HG02642 (cell line): ENCODE measurements around the gene ATRNL1.
"Not testable (repeated sequence)": the region's sequence is repeated elsewhere in the genome, so short reads cannot be mapped to it uniquely, and the experiment has no call there.

ENCODE experiments used
- ATAC-seq: cut with Tn5 transposase; IDR thresholded peaks from one replicate; pipeline ENCODE4 v1.9.1; 2021; ENCODE audit warnings: mild to moderate bottlenecking; ENCODE audit not compliant: unreplicated experiment, poor library complexity

ATRNL1 gene

DNA sequence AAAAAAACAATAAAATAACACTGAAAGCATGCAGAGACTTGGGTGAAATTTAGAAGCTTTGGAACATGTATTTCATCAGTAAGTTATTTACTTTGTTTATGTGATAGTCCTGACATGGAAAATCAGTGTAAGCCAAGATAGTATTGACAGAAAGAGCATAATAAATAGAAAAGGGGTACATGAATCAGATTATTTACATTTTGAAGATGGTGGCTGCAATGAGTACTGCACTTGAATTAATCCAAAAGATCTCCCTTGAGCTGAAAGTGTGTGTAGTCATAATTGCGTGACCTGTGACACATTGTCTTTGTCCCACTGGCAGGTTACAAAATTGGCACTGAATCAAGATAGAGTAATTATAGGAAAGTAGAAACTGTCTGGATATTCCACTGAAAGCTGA lies 617.0 kb downstream of the ATRNL1 start:
- ATAC-seq: no peak

DNA sequence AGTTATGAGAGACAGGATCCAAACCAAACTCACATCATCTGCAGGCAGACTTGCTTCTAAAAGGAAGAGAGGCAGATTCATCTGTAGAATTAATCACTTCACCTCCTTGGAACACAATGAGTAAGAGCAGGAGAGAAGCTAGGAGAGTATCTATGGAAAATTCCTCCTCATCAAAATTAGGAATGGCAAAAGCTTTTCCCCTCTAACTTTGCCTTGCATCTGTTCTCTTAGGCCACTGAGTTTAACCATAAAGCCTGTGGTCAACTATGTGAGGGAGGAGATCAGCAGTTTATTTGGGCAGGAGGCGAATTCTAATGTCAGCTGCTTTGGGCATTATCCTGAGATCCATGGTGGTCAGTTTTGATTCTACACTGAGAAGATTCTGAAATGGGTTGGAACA lies 618.1 kb downstream of the ATRNL1 start:
- no peak for ATAC-seq

DNA sequence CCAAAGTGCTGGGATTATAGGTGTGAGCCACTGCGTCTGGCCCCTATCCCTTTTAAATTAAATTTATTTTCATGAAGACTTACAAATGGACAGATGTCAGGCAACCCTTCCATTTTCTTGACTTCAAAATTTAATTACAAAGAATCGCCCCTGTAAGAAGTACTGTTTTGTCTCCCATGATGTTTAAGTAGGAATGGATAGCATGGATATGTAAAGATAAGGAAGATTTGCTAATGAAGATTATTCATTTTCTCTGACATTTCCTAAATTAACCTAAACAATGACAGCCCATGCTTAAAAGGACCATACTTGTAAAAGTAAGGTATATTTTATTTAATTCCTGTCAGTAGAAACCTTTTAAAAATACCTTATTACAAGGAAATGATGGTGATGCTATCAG lies 627.0 kb downstream of the ATRNL1 start:
- ATAC-seq: no peak

DNA sequence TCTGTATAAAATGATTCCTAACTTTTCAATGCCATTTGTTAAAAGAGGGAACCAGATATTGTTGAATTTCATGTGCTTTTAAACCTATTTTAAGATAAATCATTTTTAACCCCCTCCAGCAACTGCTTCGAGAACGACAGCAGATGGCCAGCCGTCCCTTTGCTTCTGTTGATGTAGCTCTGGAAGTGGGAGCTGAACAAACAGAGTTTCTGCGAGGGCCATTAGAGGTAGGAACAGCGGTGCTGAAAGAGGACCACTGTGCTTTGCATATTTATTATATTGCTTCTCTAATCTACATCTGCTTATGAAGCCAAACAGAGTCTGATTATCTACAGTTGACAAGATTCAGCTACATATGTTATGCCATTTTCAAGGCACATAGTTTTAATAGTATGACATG lies 634.0 kb downstream of the ATRNL1 start:
- ATAC-seq: no peak

DNA sequence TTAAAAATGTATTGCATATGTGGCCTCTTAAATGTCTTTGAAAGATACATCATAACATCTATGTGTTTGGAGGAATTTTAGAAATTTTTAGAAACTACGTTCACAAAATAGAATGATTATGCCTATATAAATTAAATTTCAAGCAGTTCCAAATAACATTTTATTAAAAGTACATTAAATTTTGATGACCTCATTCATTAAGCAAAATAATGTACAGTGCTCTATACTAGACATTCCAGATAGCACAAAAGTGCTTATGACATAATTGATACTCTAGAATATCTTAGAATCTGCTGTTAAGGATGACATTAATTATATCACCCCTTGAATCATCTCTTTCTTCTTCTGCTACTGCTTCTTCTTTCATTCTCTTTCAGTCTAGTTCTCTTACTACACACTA lies 650.9 kb downstream of the ATRNL1 start:
- ATAC-seq: no peak

DNA sequence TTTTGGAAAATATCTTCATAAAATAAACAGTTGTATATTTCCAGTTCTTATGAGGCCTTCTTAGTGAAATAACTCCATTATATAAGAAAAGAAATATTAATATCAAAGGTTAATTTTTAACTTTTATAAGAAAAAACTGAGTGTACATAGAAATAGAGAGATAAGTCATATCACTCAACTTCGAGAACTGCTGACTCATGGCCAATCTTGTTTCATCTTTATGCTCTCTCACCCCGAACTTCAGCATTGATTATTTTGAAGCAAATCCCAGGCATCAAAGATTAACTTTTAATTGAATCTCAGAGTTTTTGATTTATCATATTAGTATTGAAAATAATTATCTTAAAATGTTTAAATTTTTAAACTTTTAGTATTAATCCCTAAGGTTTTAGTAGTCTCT lies 652.8 kb downstream of the ATRNL1 start:
- no peak for ATAC-seq

DNA sequence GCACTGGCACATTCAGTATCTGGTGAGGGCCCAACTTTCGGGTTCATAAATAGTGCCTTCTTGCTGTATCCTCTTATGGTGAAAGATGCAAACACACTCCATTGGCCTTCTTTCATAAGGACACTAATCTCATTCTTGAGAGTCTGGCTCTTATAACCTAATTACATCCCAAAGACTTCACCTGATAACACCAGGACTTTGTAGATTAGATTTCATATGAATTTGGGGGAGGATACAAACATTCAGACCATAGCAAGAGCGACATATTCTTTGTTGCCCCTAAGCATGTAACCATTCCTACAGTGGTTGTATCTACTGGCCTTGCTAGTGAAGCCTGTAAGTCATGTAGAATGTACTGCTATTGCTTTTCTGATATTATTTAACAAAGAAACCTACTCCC lies 654.6 kb downstream of the ATRNL1 start:
- no peak for ATAC-seq

DNA sequence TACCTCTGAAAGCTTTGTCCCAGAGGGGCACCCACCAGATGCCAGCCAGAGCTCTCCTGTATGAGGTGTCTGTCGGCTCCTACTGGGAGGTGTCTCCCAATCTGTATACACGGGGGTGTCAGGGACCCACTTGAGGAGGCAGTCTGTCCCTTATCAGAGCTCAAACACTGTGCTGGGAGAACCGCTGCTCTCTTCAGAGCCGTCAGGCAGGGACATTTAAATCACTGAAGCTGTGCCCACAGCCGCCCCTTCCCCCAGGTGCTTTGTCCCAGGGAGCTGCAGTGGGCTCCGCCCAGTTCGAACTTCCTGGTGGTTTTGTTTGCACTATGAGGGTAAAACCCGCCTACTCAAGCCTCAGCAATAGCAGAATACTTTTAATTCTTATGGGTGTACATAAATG lies 665.3 kb downstream of the ATRNL1 start:
- ATAC-seq: not testable (repeated sequence)

DNA sequence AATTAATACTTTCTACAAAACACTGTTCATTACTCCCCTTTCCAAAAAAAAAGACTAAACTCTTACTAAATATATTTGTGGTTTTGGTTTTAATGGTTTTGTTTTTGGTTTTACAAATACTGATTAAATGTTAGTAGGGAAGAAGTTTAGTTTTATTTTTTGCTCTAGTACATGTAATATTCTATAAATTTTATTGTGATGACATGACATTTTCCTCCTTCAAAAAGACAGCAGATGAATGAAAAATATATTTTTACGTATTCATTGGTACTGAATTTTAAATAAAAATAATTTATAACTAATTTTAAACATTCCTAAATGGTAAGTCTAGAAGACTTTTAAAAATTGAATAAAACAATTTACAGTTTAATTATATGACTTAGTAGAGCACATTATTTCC lies 667.0 kb downstream of the ATRNL1 start:
- no peak for ATAC-seq

DNA sequence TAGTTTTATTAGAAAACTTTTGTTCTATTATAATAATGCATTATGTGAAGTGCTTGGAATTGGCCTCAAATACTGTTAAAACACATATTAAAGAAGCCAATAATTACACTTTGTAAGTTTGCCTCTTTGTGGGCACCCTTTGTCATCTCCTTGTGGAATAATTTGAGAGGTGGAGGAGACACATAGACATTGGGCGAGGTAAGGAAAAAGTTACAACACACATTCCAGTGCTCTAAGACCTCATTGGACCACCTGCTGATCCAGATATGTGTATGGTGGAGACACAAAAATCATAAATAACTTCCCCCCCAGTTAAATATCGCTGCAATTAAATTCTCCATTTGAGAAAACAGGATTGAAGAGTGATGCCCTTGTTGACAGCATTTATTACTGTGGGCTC lies 668.0 kb downstream of the ATRNL1 start:
- no peak for ATAC-seq

DNA sequence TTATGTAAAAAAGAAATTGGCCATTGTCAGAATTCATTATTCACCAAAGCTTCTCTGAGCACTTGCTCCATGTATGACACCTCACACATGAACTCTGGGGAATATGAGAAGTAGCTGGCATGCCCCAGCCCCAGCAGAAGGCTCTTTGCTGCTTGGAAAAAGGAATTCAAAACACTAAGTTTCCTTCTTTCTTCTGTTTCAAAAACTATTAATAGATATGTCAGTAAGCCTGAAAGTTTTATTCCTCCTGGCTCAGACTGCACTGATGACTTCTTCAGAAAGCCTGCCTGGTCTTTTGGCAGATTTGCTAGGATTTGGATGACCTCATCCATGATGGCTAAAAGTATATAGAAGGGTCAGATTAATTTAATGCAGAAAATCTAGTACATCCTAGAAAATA lies 668.9 kb downstream of the ATRNL1 start:
- no peak for ATAC-seq

DNA sequence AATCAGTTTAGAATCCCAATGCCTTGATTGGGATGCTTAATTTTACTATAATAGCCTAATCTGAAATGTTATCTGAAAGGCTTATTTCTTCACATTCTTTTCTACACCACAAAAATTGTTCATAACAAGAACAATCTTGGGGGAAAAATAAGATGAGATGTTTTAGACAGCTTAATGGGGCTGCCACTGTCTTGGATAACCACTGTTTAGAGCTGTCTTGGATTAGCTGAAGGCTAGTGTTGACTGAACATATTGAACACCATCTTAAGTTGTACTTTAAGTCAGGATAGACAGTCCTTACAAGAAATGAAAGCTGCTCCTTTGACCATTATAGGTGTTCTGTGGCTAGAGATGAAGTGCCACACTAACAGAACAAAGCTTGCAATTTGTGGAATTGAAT lies 678.6 kb downstream of the ATRNL1 start:
- ATAC-seq: no peak

DNA sequence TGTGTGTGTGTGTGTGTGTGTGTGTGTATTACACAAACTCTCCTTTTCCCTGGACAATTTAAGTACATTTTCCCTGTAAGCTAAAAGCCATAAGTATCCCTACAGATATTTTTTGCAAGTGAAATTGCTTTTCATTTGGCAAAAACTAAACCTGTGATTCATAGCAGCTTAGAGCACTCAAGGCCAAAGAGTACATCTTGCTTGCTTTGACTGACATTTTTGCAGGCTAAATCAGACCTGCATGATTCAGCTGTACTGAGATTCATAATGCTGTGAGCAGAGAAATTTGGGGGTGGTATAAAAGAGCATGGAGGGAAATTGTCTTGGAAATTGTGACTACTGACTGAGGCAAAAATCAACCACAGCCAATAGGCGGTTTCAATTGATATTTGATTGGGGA lies 679.4 kb downstream of the ATRNL1 start:
- no peak for ATAC-seq

DNA sequence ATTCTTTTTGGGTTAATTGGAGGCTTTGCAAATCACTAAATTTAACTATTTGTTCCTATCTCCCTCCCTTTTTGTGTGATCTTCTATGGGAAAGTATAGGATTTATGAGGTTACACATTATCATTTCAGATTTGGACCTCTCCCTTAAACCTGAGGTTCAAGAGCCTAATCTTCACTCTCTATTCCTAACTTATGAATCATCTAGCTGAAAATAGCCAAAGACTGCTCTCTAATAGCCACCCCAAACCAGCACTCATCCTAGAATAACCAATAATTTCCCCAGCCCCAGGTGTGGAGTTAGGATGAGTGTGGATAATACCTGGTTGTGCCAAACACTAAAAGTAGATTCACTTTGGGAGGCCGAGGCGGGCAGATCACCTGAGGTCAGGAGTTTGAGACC lies 680.7 kb downstream of the ATRNL1 start:
- ATAC-seq: no peak

DNA sequence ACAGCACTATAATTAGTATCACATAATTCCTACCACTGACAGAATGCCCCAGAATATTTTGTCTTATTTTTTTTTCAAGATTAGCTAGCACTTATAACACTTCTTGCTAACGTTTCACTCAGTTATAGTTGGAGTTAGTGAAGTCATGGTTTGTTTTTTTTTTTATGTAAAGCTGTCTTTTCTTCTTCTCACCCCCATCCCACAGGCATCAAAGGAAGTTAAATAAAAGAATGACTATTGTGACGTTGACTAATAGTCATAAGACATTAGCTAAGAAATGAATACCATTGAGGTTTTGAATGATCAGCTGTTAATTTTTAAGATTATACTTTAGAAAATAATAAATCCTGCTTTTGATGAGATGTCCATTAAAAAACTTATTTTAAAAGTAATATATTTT lies 681.6 kb downstream of the ATRNL1 start:
- ATAC-seq: no peak

DNA sequence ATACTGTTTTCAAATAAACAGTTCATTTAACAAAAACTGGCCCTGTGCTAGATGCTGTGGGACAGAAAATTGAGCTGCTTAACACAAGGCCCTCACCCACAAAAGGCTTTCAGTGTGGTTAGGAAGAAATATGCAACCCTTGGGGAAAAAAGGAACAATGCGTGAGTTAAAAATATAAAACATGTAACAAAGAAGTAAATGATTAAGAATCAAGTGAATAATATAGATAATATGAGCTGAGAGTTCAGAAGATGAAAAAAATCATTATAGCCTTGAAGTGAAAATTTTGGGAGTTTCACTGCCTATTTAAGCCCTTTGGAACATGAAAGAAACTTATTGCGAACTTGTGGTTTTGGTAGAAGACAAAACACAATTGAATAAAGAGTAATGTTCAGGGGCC lies 684.5 kb downstream of the ATRNL1 start:
- no peak for ATAC-seq

DNA sequence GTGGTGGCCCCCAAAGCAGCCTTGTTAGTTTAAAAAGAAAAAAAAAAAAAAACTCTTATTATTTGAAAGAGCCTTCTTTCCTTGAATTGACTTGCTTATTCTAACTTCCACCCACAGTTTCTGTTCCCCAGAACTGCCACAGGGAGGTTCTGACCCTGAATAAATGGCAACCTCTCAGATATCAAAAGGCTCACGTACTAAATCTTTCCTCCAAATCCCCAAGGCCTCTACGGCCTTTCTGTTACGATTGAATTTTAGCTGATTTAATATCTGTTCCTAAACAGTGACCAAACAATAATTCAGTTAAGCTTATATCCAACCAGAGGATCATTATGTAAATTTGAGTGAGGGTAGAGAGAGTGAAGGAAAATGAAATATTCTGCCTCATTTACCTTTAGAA lies 697.1 kb downstream of the ATRNL1 start:
- ATAC-seq: no peak

DNA sequence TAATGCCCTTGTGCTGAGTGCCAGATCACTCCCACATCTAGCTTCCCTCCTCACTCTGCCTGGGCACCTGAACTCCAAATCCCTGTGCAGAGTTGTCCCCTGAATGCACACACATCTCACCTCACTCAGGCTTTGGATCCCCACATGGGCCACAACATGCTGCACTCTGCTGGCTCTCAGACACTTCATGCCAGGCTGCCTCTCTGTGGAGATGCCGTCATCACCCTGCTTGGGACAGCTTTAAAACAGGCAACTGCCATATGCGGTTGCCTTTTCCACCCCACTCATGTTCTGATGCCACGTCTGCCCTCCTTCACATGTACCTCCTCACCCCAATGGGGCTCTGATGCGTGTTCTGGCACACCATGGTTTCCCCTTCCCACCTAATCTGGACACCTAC lies 702.8 kb downstream of the ATRNL1 start:
- ATAC-seq: no peak

DNA sequence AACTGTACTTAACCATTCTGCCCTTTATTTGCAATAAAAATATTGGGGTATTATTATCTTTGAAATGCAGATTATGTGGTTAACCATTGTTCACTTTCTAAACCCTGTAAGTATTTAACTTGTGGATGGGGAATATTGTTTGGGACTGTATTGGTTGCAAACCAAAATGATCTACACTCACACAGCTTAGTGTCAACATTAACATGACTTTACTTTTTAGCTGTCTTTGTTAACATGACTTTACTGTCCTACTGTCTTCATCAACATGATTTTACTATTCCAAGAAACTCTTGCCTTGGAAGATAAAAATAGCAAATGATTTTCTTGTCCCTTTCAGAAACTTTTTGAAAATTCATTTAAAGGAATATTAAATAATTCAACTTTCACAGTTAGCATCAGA lies 708.3 kb downstream of the ATRNL1 start:
- no peak for ATAC-seq

DNA sequence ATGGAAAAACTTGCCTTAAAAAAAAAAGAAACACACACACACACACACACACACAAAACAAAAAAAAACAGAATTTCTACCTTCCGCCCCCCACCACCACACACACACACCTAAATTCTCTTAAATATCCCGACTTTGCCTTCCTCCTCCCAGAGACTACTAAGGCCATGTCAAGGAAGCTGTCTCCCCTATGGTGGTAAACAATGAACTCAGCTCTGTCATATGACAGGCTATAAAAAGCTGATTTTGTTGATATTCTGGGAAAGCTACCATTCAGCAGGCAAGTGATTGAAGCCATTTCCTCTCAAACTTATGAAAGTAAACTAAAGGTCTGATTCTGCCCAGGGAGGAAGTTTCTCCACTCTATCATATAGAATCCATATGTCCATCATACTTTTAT lies 708.8 kb downstream of the ATRNL1 start:
- ATAC-seq: no peak

DNA sequence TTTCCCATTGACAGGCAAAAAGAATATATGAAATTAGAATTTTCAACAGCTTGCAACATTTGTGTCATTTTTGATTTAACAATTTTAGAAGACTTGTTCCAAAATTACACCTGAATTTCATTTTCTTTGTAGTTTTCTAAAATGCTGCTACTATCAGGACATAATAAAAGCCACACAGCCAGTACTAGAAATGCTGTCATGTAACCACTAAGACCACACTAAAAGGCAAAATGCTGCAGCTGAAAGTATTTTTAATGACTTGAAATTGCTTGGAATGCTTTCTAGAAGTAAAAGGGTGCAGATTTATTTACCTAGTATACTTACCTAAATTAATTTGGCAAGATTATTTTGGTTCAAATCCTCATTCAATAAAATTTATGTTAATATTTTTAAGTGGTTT lies 709.7 kb downstream of the ATRNL1 start:
- ATAC-seq: no peak

DNA sequence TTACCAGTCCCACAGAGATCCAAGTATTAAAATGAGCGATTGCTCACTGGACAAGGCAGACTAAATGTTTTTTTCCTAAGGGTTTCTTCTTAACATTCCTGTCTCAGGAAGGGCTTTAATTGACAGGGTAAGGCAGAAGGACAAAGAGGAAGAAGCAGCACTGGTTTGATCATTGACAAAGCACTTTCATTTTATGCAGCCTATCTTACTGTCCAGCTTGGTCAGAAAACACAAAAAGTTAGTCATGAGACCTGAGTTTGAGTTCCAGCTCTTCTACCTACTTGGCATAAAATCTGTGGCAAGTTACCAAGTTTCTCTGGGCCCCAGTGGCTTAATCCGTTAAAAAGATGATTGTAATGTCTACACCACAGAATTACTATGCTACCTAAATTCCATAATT lies 721.4 kb downstream of the ATRNL1 start:
- no peak for ATAC-seq

DNA sequence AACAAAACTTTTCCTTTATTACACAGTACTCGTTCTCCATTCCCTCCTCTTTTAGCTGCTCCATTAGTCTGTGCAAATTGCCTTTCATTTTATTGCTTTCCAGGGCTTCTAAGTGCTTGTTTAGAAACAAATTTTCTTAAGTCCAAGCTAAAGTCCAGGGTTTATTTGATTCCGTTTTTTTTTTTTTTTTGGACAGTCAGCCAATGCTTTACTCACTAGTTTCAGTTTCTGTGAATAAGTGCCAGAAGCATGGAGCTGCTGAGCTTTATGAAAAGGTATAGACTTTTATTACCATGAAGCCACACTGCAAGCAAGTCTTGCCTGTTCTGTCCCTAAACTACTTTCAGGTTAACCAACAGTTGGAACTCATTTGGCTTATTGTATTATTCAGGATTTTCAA lies 724.8 kb downstream of the ATRNL1 start:
- ATAC-seq: no peak

DNA sequence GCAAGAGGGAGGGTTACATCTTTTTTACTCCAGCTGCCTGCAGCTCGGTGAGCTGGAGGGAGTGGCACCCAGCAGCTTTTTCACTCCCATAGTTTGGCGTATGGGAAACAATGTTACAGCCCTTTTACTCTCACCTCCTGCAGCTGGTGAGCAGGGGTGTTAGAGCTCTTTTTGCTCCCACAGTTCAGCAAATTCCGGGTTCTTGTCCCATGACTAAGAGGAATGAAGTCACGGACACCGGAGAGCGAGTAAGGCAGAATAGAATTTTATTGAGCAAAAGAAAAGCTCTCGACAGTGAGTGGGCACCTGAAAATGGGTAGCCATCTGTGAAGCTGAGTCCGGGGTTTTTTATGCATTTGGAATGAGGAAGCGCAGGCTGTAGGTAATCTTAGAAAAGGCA lies 733.2 kb downstream of the ATRNL1 start:
- ATAC-seq: no peak
